ENCODE results near the gene GNAZ.

DNA sequence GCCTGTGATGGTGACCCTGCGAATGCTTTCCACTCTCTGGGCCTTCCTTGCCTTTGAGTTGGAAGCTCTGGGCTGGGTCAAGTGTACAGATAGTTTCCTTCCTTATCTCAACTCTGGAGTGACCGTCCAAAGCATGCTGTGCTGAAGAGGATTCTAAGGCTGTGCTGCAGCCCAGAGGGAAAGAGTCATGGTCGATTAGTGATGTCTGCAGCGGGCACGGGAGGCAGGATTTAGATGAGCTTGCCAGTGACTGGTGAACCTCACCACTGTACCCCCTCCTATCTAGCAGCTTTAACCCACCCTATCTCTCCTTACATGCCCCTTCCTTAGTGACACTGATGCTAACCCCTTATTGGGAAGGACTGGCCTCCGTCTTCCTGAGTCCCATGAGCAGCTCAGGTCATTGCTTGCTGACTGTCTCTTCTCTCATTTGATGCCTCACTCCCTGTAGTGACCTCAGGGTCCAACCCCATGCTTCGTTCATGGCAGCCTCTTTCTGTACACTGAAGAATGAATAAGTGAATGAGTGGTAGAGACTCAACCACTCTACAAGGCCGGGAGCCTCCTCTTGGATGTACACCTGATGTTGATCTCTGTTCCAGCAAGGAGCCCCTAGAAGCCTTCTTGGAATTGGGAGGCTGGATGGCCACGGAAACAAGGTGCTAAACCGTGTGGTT, 6.7 kb downstream of the GNAZ start:
- TF ChIP-seq, protein P1, sequence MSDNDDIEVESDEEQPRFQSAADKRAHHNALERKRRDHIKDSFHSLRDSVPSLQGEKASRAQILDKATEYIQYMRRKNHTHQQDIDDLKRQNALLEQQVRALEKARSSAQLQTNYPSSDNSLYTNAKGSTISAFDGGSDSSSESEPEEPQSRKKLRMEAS (IDR thresholded peaks at IDR 0.05; ENCODE audit: low read depth, low read length): no peak
- no peak for TF ChIP-seq MYC (IDR thresholded peaks at IDR 0.05; ENCODE audit: low read depth, low read length)
- TF ChIP-seq CTCF (IDR thresholded peaks at IDR 0.05; ENCODE audit: low read depth, low read length): no peak

Measured in NB4 (cell line).